Chondrocyte (in vitro differentiated cells): ENCODE measurements around the gene SPSB4. TPM values are rescaled to one million over a fixed set of nuclear protein-coding genes. Genes with fewer than 3 reads are reported as not detected.

ENCODE experiments used
- DNase-seq: peaks from one replicate; pipeline ENCODE4 v3.0.0; 2021; ENCODE audit warnings: mixed read lengths, low spot score
- H3K27ac Mint-ChIP-seq: one replicate; pipeline ENCODE4 v1.8.0; 2021; ENCODE audit warnings: mild to moderate bottlenecking, moderate library complexity, mixed read lengths; ENCODE audit not compliant: unreplicated experiment
- H3K27me3 Mint-ChIP-seq: 2 replicates; pipeline ENCODE4 v1.8.0; 2021; ENCODE audit warnings: low read depth, mixed read lengths
- H3K36me3 Mint-ChIP-seq: 2 replicates; pipeline ENCODE4 v1.8.0; 2021; ENCODE audit warnings: low read depth, mixed read lengths
- H3K4me1 Mint-ChIP-seq: 2 replicates; pipeline ENCODE4 v1.8.0; 2021; ENCODE audit warnings: low read depth, mild to moderate bottlenecking, mixed read lengths
- H3K4me3 Mint-ChIP-seq: one replicate; pipeline ENCODE4 v1.8.0; 2021; ENCODE audit warnings: mild to moderate bottlenecking, moderate library complexity, mixed read lengths; ENCODE audit not compliant: unreplicated experiment
- H3K9me3 Mint-ChIP-seq: 2 replicates; pipeline ENCODE4 v1.8.0; 2021; ENCODE audit warnings: low read depth, mixed read lengths
- long read RNA-seq: library from polyadenylated mRNA; stranded (forward); transcript quantifications from one replicate; pipeline ENCODE4 v2.0.0, GENCODE V29; 2021
- total RNA-seq: library from RNA; stranded (reverse); gene quantifications from 3 replicates; pipeline ENCODE4 v1.2.1, GENCODE V29; 2021
- TF ChIP-seq, protein P1 (sequence below): fragments of 200-600 bp; sonication (generic); IDR thresholded peaks from 2 replicates; pipeline ENCODE4 v1.5.0; 2021; ENCODE audit warnings: antibody characterized with exemption, mild to moderate bottlenecking, moderate library complexity

SPSB4 gene
- 1.9 to 2.7 TPM (median 2.4 TPM) in 3 replicates for total RNA-seq
- long read RNA-seq, transcript SPSB4-201 (3 exons, 2,908 nt), result major isoform, 10 of 14 reads
- long read RNA-seq, partial matches to known transcripts, result 0 of 14 reads
- long read RNA-seq, other reads (novel, unspliced or antisense), result 4 of 14 reads

DNA sequence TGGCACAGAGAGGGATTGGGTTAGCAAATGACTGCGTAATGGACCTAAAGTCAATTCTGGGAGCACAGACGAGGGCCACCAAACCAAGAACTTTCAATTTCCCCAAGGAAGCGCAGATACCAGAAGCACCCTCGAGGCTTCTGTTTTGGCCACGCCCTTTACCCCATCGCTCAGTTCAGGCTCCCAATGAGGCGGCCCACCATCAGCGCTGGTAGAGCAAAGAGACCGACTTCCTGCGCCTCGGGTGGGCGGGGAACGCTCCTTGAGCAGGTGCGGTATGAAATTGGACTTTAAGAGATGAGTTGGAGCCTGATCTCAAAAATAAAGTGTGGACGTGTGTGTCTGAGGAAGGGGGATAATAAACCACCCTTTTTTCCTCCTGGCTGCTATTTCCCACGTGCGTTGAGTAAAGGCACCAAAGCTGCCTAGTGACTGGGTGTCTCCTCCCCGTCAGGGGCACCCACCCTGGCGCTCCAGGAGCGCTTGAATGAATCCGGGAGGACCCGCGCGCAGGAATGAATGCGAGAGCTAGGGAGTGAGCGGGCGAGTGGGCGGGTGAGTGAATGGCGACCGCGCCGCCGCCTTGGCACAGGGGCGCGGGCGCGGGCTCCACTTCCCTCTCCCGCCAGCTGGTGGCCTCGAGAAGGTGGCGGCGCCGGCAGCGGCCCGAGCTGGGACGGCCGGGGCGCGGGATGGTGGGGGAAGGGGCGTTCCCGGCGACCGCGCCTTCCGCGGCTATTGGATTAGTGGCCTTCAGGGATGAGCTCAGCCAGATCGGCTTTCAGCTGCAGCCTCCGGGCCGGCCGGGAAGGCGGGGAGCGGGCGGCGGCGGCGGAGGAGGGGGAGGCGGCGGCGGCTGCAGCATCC lies at the start of gene SPSB4:
SPSB4 (plus strand) TSS at position 772 of the 867 bp plus-strand sequence. CDS start 14,758 bp downstream, outside the sequence.
- Mint-ChIP-seq H3K9me3 (no peaks in the 10 kb centered on the region), H3K27me3 (peaks cover 27% of the 10 kb centered on the region), H3K4me1 (peaks cover 13% of the 10 kb centered on the region), H3K36me3 (no peaks in the 10 kb centered on the region), H3K27ac (no peak within 1 kb of the TSS), H3K4me3 (peak within 1 kb of the TSS; percentile 82)
- TF ChIP-seq, protein P1, sequence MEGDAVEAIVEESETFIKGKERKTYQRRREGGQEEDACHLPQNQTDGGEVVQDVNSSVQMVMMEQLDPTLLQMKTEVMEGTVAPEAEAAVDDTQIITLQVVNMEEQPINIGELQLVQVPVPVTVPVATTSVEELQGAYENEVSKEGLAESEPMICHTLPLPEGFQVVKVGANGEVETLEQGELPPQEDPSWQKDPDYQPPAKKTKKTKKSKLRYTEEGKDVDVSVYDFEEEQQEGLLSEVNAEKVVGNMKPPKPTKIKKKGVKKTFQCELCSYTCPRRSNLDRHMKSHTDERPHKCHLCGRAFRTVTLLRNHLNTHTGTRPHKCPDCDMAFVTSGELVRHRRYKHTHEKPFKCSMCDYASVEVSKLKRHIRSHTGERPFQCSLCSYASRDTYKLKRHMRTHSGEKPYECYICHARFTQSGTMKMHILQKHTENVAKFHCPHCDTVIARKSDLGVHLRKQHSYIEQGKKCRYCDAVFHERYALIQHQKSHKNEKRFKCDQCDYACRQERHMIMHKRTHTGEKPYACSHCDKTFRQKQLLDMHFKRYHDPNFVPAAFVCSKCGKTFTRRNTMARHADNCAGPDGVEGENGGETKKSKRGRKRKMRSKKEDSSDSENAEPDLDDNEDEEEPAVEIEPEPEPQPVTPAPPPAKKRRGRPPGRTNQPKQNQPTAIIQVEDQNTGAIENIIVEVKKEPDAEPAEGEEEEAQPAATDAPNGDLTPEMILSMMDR, result peak; percentile 71
- DNase-seq, result no peak

DNA sequence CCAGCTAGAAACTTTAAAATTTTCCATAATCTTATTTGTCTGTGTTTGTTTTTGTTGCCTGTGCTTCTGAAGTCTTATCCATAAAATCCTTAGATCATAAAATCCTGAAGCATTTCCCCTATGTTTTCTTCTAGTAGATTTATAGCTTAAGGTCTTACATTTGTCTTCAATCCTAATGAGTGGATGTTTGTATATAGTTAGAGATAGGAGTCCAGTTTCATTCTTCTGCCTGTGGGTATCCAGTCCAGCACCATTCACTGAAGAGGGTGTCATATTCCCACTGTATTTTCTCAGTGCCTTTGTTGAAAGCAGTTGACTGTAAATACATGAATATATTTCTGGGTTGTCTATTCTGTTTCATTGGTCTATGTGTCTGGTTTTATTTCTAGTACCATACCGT lies 44.8 kb upstream of the SPSB4 start:
- no peak for DNase-seq
- H3K36me3 Mint-ChIP-seq, result no peaks in the 10 kb centered on the region
- no peak overlapping the region for H3K27ac Mint-ChIP-seq
- H3K9me3 Mint-ChIP-seq, result no peaks in the 10 kb centered on the region
- peaks cover 1% of the 10 kb centered on the region for H3K4me1 Mint-ChIP-seq
- H3K27me3 Mint-ChIP-seq, result peaks cover 5% of the 10 kb centered on the region
- no peak overlapping the region for H3K4me3 Mint-ChIP-seq
- TF ChIP-seq, protein P1, result no peak

DNA sequence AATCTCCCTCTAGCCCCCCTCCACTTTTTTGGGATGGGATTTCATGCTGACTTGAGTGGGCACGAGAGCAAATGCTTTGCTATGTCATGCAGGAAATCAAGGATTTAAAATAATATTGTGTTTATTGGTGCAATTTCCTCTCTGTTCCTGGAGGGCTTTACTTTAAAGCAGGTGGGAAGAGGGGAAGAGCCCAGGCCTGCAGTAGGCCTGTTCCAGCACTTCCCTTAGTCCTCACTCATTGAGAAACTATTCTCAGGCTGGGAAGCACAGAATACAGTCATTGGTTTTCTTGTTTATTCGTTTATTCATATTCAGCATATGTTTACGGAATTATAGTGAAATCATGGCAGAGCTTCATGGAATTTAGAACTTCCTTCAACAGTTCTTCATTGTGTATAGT lies 41.7 kb upstream of the SPSB4 start:
- peaks cover 5% of the 10 kb centered on the region for H3K27me3 Mint-ChIP-seq
- H3K4me1 Mint-ChIP-seq, result peaks cover 4% of the 10 kb centered on the region
- H3K27ac Mint-ChIP-seq, result no peak overlapping the region
- TF ChIP-seq, protein P1, result no peak
- no peak for DNase-seq
- H3K36me3 Mint-ChIP-seq, result no peaks in the 10 kb centered on the region
- no peak overlapping the region for H3K4me3 Mint-ChIP-seq
- H3K9me3 Mint-ChIP-seq, result no peaks in the 10 kb centered on the region

- H3K27ac Mint-ChIP-seq, result no peak overlapping the region
- no peak overlapping the region for H3K4me3 Mint-ChIP-seq
- DNase-seq, result no peak
- H3K36me3 Mint-ChIP-seq, result no peaks in the 10 kb centered on the region
- H3K4me1 Mint-ChIP-seq, result peaks cover 4% of the 10 kb centered on the region
- no peaks in the 10 kb centered on the region for H3K9me3 Mint-ChIP-seq
- TF ChIP-seq, protein P1, result peak; percentile 93
- H3K27me3 Mint-ChIP-seq, result peaks cover 5% of the 10 kb centered on the region
Measured at GRCh38 chr3:141011232-141011996, 39.7 kb upstream of the SPSB4 start.

- peaks cover 4% of the 10 kb centered on the region for H3K4me1 Mint-ChIP-seq
- no peak overlapping the region for H3K27ac Mint-ChIP-seq
- peaks cover 5% of the 10 kb centered on the region for H3K27me3 Mint-ChIP-seq
- no peak for DNase-seq
- H3K9me3 Mint-ChIP-seq, result no peaks in the 10 kb centered on the region
- H3K4me3 Mint-ChIP-seq, result no peak overlapping the region
- H3K36me3 Mint-ChIP-seq, result no peaks in the 10 kb centered on the region
- TF ChIP-seq, protein P1, result no peak
Measured at GRCh38 chr3:141011997-141012262, 39.2 kb upstream of the SPSB4 start.
